ENCODE results near the gene SEPTIN6. TPM values are rescaled to one million over a fixed set of nuclear protein-coding genes. Genes with fewer than 3 reads are reported as not detected.

Gene SEPTIN6
- 0.10 and 0.53 TPM in 2 replicates for total RNA-seq (2014; rRNA removed; shearing (Covaris generic))

GRCh38 chrX:119693040-119693995, at the start of gene SEPTIN6:
SEPTIN6 (minus strand) TSS chrX:119693168; CDS start chrX:119693105, 63 bp downstream.
- peak; percentile 24 for DNase-seq (ENCODE audit: low spot score)

GRCh38 chrX:119738742-119739141, 45.8 kb upstream of the SEPTIN6 start:
- DNase-seq (ENCODE audit: low spot score) = no peak

GRCh38 chrX:119736206-119736764, 43.3 kb upstream of the SEPTIN6 start:
- no peak for DNase-seq (ENCODE audit: low spot score)

GRCh38 chrX:119735467-119735866, 42.5 kb upstream of the SEPTIN6 start:
- DNase-seq (ENCODE audit: low spot score) = no peak

- DNase-seq (ENCODE audit: low spot score) = no peak
Measured at GRCh38 chrX:119734897-119735339, 42.0 kb upstream of the SEPTIN6 start.

- DNase-seq (ENCODE audit: low spot score) = peak; percentile 64
Measured at GRCh38 chrX:119729408-119730201, 36.6 kb upstream of the SEPTIN6 start.

GRCh38 chrX:119728487-119728886, 35.5 kb upstream of the SEPTIN6 start:
- peak; percentile 57 for DNase-seq (ENCODE audit: low spot score)

GRCh38 chrX:119726900-119727555, 34.1 kb upstream of the SEPTIN6 start:
- no peak for DNase-seq (ENCODE audit: low spot score)

- no peak for DNase-seq (ENCODE audit: low spot score)
Measured at GRCh38 chrX:119721926-119722325, 29.0 kb upstream of the SEPTIN6 start.

GRCh38 chrX:119721487-119721886, 28.5 kb upstream of the SEPTIN6 start:
- DNase-seq (ENCODE audit: low spot score) = no peak

GRCh38 chrX:119709630-119710029, 16.7 kb upstream of the SEPTIN6 start:
- DNase-seq (ENCODE audit: low spot score) = no peak

- no peak for DNase-seq (ENCODE audit: low spot score)
Measured at GRCh38 chrX:119708936-119709335, 16.0 kb upstream of the SEPTIN6 start.

GRCh38 chrX:119706616-119707015, 13.6 kb upstream of the SEPTIN6 start:
- DNase-seq (ENCODE audit: low spot score) = no peak

- DNase-seq (ENCODE audit: low spot score) = peak; percentile 53
Measured at GRCh38 chrX:119698845-119699244, 5.9 kb upstream of the SEPTIN6 start.

GRCh38 chrX:119696251-119696890, 3.4 kb upstream of the SEPTIN6 start:
- no peak for DNase-seq (ENCODE audit: low spot score)

- DNase-seq (ENCODE audit: low spot score) = no peak
Measured at GRCh38 chrX:119695535-119696050, 2.6 kb upstream of the SEPTIN6 start.

GRCh38 chrX:119694601-119695534, 1.9 kb upstream of the SEPTIN6 start:
- no peak for DNase-seq (ENCODE audit: low spot score)

GRCh38 chrX:119693996-119694451, 1.1 kb upstream of the SEPTIN6 start:
- DNase-seq (ENCODE audit: low spot score) = no peak

Data from HT-29 (cell line).